Activated naive CD8-positive, alpha-beta T cell (primary cell): ENCODE measurements around the gene ARL14EP.

Experiments
- H3K27ac Mint-ChIP-seq: one replicate; pipeline ENCODE4 v1.8.0; 2021; ENCODE audit warnings: mixed read lengths
- H3K27me3 Mint-ChIP-seq: one replicate; pipeline ENCODE4 v1.8.0; 2021; ENCODE audit warnings: mixed read lengths
- H3K36me3 Mint-ChIP-seq: one replicate; pipeline ENCODE4 v1.8.0; 2021; ENCODE audit warnings: mixed read lengths
- H3K4me1 Mint-ChIP-seq: one replicate; pipeline ENCODE4 v1.8.0; 2021; ENCODE audit warnings: low read depth, mixed read lengths
- H3K4me3 Mint-ChIP-seq: one replicate; pipeline ENCODE4 v1.8.0; 2021; ENCODE audit warnings: mild to moderate bottlenecking, mixed read lengths
- H3K9me3 Mint-ChIP-seq: one replicate; pipeline ENCODE4 v1.8.0; 2021; ENCODE audit warnings: low read depth, mixed read lengths

The ARL14EP gene

DNA sequence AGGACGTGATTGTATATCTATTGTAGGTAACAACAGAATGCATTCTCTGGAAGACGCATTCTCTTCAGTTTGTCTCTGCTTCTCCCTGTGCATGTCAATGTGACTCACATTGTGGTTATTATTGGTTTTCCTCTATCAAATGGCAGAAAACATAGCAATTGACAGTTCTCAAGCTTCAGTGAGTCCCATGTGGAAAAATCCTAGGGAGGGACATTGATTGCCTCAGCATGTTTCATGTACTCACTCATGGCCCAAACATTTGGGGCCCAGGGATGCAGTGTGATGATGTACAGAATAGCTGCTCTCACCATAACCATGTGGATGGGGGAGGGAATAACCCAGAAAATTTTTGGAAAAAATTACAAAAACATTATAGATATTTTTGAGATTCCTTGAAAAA, 9.3 kb upstream of the ARL14EP start:
- Mint-ChIP-seq H3K4me3 (no peak overlapping the region), H3K4me1 (no peaks in the 10 kb centered on the region), H3K27ac (no peak overlapping the region), H3K27me3 (peaks cover 11% of the 10 kb centered on the region), H3K36me3 (peaks cover 2% of the 10 kb centered on the region), H3K9me3 (peaks cover 6% of the 10 kb centered on the region)

DNA sequence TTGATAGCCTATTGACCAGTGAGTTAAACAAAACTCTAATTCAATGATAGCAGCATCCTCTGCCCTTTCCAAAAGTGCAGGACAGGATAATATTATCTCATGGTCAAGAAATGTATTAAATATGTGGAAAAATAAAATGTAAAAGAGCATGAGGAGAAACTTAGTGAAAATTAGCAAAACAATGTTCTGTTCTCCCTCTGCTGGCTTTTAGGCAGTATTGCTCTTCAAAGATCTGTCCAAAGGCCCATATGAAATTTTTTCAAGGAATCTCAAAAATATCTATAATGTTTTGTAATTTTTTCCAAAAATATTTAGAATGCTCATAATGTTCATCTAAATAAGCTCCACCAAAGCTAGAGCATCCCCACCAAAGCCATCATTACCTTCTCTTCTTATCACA, 8.3 kb upstream of the ARL14EP start:
- Mint-ChIP-seq H3K4me1 (no peaks in the 10 kb centered on the region), H3K9me3 (peaks cover 6% of the 10 kb centered on the region), H3K4me3 (no peak overlapping the region), H3K36me3 (peaks cover 2% of the 10 kb centered on the region), H3K27me3 (peaks cover 8% of the 10 kb centered on the region), H3K27ac (no peak overlapping the region)

DNA sequence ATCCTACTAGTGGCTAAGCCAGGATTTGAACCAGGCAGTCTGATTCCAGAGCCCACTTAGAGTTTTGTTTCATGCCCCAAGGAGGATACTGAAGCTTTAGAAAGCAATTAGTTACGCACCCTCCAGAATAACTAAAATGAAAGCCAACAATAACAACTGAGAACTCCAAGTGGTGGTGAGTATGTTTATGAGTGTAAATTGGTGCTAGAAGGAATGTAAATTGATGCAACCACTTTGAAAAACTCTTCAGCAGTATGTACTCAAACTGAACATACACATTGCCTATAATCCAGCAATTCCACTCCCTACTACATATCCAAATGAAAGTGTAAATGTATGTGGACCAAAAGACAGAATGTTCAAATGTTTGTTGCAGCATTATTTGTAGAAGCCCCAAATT, 6.7 kb upstream of the ARL14EP start:
- Mint-ChIP-seq H3K27me3 (no peaks in the 10 kb centered on the region), H3K9me3 (peaks cover 2% of the 10 kb centered on the region), H3K36me3 (no peaks in the 10 kb centered on the region), H3K4me1 (no peaks in the 10 kb centered on the region), H3K4me3 (no peak overlapping the region), H3K27ac (no peak overlapping the region)

DNA sequence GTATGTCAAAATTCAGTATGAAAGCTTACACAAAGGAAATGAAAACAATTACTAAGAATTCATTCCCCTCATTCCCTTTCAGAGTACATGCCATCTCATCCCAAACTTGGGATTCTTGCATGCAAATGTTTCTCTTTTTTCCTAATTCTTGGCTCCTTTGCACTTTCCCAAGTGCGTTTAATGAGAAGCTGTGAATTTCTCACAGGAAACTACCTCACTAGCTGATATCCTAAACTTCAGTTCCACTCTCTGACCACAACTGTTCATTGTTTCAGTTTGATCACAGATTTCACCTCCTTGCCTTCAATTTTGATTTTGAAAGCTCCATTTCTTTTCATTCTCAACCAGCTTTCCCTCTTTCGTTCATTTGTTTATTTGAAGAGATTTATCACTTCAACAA, 5.9 kb upstream of the ARL14EP start:
- Mint-ChIP-seq H3K27me3 (no peaks in the 10 kb centered on the region), H3K9me3 (no peaks in the 10 kb centered on the region), H3K36me3 (no peaks in the 10 kb centered on the region), H3K4me1 (peaks cover 2% of the 10 kb centered on the region), H3K27ac (no peak overlapping the region), H3K4me3 (no peak overlapping the region)

DNA sequence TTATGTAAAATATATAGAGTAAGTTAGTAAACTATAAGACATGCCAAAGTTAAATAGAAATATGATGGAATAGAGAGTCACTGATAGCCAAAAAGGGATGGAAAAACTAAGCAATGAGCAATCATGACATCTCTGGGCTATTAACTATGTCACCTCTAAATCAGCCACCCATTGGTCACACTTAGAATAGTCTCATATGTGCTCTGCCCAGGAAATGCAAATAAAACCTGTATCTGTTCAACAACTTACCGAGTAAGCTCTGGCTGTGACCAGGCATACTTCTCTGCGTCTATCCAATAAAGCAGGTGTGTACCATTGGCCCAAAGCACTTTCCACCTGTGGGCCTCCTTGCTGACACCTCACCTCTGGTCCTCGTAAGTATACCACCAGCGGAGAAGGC, 1.6 kb upstream of the ARL14EP start:
- no peaks in the 10 kb centered on the region for H3K9me3 Mint-ChIP-seq
- peaks cover 36% of the 10 kb centered on the region for H3K4me1 Mint-ChIP-seq
- H3K27me3 Mint-ChIP-seq = no peaks in the 10 kb centered on the region
- peaks cover 2% of the 10 kb centered on the region for H3K36me3 Mint-ChIP-seq
- no peak overlapping the region for H3K27ac Mint-ChIP-seq
- no peak overlapping the region for H3K4me3 Mint-ChIP-seq

DNA sequence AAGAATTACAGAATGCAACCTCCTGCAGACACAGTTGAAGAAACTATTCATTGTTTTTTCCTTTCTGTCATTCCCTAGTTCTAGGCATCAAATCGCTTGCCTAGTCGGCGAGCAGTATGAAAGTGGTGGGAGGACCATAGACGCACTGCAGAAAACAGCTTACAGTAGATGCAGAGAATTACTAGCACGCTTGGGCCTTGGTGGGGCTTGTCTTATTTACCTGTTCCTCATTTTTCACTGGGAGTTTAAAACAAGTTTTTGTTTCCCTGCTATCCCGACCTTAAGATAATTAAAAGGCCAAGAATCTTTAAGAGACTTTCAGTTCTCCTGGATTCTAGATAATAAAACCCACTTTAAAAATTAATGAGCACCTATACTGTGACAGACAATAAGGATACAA, 713 bp upstream of the ARL14EP start:
- H3K27ac Mint-ChIP-seq = peak overlapping the region; percentile 100
- H3K4me1 Mint-ChIP-seq = peaks cover 45% of the 10 kb centered on the region

DNA sequence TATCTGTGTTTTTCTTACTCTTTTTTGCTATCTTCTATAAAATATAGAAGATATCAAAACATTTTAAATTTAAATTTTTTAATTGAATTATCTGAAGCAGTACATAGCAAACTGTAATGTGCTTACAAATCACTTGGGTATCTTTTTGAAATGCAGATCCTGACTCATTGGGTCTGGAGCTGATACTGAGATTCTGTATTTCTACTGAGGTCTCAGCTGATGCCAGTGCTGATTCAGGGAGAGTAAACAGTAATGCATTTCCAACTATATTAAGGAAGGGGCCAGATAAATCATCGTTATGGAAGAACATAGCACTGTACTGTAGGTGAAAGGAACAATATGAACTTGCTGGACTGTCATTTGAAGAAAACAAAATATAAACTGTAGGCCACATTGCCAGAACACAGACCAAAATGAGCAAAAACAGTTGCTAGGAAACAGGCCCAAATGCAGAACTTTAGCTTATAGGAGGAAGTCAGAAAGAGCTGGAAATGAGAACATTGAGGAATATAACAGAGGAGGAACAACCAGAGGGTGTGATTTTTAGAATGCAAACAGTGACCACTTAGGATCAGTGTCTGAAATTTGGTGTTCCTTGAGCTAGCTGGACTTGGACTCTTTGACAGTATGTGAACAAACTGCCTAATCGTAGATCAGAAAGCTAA, 3.3 kb downstream of the ARL14EP start:
- Mint-ChIP-seq H3K36me3 (peaks cover 2% of the 10 kb centered on the region), H3K4me3 (peak overlapping the region; percentile 100), H3K27me3 (no peaks in the 10 kb centered on the region)

More for the DNA sequence above, 713 bp upstream of the ARL14EP start:
- no peaks in the 10 kb centered on the region for H3K9me3 Mint-ChIP-seq
- peaks cover 2% of the 10 kb centered on the region for H3K36me3 Mint-ChIP-seq
- no peaks in the 10 kb centered on the region for H3K27me3 Mint-ChIP-seq
- peak overlapping the region; percentile 100 for H3K4me3 Mint-ChIP-seq

DNA sequence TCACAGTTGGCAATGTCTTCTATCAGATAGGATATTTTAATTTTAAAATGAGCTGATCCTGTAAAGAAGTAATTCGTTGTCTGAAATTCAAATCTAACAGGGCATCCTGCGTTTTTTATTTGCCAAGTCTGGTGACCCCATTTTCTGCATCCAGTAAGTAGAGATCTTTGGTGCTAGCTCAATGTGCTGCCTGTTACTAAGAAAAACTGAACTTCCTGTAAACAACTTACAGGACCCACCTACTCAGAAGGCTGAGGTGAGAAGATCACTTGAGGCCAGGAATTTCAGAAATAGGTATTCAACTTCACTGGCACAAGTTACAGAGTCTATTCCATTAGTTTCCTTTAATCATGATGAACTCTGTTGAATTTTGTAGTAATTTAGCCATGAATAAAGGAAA, 4.0 kb downstream of the ARL14EP start:
- peaks cover 79% of the 10 kb centered on the region for H3K4me1 Mint-ChIP-seq
- no peaks in the 10 kb centered on the region for H3K9me3 Mint-ChIP-seq
- H3K27ac Mint-ChIP-seq = peak overlapping the region; percentile 68
- no peaks in the 10 kb centered on the region for H3K27me3 Mint-ChIP-seq
- H3K4me3 Mint-ChIP-seq = peak overlapping the region; percentile 70
- H3K36me3 Mint-ChIP-seq = peaks cover 2% of the 10 kb centered on the region

More for the DNA sequence above, 3.3 kb downstream of the ARL14EP start:
- H3K9me3 Mint-ChIP-seq = no peaks in the 10 kb centered on the region
- H3K4me1 Mint-ChIP-seq = peaks cover 76% of the 10 kb centered on the region
- peak overlapping the region; percentile 79 for H3K27ac Mint-ChIP-seq

DNA sequence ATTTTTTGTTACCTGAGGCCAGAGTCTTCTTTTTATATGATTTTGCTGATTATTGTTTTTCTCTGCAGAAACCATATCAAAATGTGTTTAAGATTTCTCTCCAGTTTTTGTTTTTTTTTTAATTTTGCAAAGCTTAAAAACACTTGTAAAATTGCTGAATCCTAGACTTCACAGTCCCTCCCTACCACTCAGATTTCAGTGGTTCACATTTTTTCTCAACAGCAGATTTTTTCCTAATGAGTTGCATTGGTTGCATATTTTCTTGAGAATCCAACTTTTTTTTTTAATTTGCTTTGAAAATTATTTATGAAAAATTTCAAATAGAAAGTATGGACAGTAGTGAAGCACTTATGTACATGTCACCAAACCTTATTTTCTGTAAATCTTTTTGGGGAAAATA, 5.8 kb downstream of the ARL14EP start:
- Mint-ChIP-seq H3K27me3 (no peaks in the 10 kb centered on the region), H3K4me1 (peaks cover 76% of the 10 kb centered on the region), H3K4me3 (peak overlapping the region; percentile 25), H3K27ac (peak overlapping the region; percentile 35), H3K9me3 (no peaks in the 10 kb centered on the region), H3K36me3 (peaks cover 4% of the 10 kb centered on the region)

DNA sequence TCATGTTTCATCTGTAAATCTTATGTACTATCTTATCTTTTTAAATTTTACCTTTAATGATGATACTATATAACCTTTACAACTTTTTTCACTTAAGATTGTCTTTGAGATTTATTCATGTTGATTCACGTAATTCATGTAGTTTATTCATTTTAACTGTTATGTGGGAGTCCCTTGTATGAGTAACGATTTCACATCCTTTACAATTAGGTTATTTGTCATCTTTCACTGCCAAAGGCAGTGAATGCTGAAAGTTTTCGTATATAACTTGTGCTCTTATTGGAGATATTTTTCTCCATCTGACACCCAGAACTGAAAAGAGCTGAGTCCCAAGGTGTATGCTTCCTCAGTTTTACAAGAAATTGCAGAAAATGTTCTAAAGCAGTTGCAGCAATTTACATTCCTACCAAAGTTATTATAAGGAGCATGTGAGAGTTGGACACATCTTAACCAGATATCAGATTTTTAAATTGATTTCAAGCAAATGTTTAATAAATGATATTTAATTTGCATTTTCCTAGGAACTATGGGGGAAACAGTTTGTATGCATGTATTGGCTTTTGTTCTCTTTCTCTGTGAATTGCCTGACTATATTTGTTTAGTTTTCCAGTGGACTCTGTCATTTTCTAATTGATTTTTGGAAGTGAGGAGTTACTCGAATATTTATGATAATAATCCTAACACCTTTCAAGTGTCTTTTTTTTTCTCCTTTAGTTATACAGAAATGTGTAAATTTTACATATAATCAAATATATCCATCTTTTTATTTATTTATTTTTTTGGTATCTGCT, 6.4 kb downstream of the ARL14EP start:
- Mint-ChIP-seq H3K4me3 (peak overlapping the region; percentile 54), H3K27ac (peak overlapping the region; percentile 50), H3K27me3 (no peaks in the 10 kb centered on the region), H3K36me3 (peaks cover 4% of the 10 kb centered on the region), H3K9me3 (no peaks in the 10 kb centered on the region), H3K4me1 (peaks cover 72% of the 10 kb centered on the region)

DNA sequence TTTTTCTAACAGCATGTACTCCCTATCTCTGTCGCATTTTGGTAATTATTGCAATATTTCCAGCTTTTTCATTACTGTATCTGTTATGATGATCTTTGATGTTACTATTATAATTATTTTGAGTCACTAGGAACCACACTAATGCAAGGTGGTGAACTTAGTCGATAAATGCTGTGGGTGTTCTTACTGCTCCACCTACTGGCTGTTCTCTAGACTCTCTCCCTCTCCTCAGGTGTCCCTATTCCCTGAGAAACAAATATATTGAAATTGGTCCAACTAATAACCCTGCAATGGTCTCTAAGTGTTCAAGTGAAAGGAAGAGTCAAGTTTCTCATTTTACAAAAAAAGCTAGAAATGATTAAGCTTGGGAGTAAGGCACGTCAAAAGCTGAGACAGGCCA, 10.5 kb downstream of the ARL14EP start:
- peaks cover 41% of the 10 kb centered on the region for H3K4me1 Mint-ChIP-seq
- peaks cover 5% of the 10 kb centered on the region for H3K36me3 Mint-ChIP-seq
- no peaks in the 10 kb centered on the region for H3K27me3 Mint-ChIP-seq
- peak overlapping the region; percentile 61 for H3K27ac Mint-ChIP-seq
- no peaks in the 10 kb centered on the region for H3K9me3 Mint-ChIP-seq
- no peak overlapping the region for H3K4me3 Mint-ChIP-seq

DNA sequence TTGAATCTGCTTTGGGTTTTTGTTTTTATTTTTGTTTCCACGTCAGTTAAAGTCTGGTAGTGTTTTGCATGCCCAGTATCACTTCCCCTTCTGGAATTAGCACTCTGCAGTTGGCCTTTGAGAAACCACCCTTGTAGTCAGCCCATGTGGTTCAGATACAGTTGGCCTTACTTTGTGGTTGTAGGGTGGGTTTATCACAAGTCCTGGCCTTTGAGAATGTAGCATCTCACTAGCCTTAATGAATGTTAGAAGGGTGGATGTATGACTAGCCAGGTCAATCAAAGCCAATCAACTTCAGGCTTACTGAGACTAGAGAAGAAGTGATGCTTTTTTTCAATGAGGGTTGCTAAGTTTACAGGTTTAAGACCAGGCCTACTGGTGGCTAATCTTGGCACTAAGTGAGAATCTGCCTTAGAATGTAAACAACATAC, 19.8 kb downstream of the ARL14EP start:
- Mint-ChIP-seq H3K4me3 (no peak overlapping the region), H3K9me3 (no peaks in the 10 kb centered on the region), H3K27ac (no peak overlapping the region), H3K4me1 (peaks cover 16% of the 10 kb centered on the region), H3K27me3 (no peaks in the 10 kb centered on the region), H3K36me3 (no peaks in the 10 kb centered on the region)

DNA sequence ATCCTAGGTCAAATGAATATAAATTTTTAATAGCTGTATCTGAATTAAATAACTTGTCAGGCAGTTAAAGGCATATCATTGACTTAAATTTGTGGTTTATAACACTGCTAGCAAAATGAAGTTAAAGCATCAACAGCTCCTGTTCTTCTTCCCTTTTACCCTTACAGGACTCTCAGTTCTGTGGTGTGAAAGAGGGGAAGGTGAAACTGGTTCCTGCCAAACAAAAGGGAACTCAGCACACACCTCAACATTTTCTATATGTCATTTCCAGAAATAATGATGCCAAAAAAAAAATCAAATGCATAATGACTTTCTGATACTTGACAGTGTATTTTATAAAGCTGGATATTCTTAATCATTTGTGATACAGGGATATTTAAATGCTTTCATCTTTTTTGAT, 21.2 kb downstream of the ARL14EP start:
- Mint-ChIP-seq H3K27ac (no peak overlapping the region), H3K27me3 (no peaks in the 10 kb centered on the region), H3K4me3 (no peak overlapping the region), H3K36me3 (no peaks in the 10 kb centered on the region), H3K4me1 (peaks cover 17% of the 10 kb centered on the region), H3K9me3 (no peaks in the 10 kb centered on the region)

DNA sequence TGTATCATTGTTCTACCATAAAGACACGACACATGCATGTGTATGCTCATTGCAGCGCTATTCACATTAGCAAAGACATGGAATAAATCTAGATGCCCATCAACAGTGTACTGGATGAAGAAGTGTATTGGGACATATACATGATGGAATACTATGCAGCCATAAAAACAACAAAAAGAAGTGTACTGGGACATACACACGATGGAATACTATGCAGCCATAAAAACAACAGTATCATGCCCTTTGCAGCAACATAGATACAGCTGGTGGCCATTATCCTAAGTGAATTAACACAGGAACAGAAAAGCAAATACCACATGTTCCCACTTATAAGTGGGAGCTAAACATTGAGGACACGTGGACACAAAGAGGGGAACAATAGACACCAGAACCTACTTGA, 22.7 kb downstream of the ARL14EP start:
- Mint-ChIP-seq H3K4me3 (no peak overlapping the region), H3K27ac (no peak overlapping the region), H3K27me3 (no peaks in the 10 kb centered on the region), H3K9me3 (no peaks in the 10 kb centered on the region), H3K4me1 (peaks cover 22% of the 10 kb centered on the region), H3K36me3 (no peaks in the 10 kb centered on the region)

DNA sequence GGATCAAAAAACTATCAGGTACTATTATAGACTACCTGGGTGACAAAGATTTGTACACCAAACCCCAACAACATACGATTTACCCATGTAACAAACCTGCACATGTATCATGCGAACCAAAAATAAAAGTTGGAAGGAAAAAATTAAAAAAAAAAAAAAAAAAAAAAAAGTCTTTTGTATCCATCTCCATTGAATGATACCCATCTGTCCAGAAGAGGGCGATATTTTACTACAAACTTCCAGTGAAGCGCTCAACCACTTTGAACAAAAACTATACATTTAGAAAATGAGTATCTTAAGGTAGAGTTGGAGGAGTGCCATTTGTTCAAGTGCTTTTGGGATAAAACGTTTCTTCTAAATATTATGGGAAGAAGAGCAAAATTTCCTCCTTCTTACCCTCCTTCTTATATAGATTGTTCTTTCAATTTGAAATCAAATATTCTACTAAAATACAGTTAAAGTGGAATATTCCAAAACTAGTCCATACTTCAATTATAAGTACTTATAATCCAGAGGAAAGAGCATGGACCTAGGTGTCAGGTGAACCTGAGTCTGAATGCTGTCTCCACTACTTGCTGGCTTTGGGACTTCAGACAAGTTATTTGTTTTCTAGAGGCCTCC, 23.3 kb downstream of the ARL14EP start:
- H3K27ac Mint-ChIP-seq = no peak overlapping the region
- H3K9me3 Mint-ChIP-seq = no peaks in the 10 kb centered on the region

More for the DNA sequence above, 23.3 kb downstream of the ARL14EP start:
- H3K27me3 Mint-ChIP-seq = no peaks in the 10 kb centered on the region
- H3K4me1 Mint-ChIP-seq = peaks cover 22% of the 10 kb centered on the region
- H3K4me3 Mint-ChIP-seq = no peak overlapping the region
- no peaks in the 10 kb centered on the region for H3K36me3 Mint-ChIP-seq
